NCI-H460 (cell line): ENCODE data around the gene PUSL1. TPM values are rescaled to one million over a fixed set of nuclear protein-coding genes. Genes with fewer than 3 reads are reported as not detected.

ENCODE experiments used
- DNase-seq: peaks from one replicate; pipeline ENCODE4 v3.0.0-alpha.2; 2016; ENCODE audit warnings: low read depth; ENCODE audit errors: extremely low read depth
- total RNA-seq: library from RNA; depleted of rRNA; stranded (reverse); fragments of >200 nt; shearing (Covaris generic); gene quantifications from 2 replicates; pipeline ENCODE4 v1.2.3, GENCODE V29; 2014

The PUSL1 gene
- total RNA-seq, 1 experiment from 2014 or later: 13.1 TPM

DNA sequence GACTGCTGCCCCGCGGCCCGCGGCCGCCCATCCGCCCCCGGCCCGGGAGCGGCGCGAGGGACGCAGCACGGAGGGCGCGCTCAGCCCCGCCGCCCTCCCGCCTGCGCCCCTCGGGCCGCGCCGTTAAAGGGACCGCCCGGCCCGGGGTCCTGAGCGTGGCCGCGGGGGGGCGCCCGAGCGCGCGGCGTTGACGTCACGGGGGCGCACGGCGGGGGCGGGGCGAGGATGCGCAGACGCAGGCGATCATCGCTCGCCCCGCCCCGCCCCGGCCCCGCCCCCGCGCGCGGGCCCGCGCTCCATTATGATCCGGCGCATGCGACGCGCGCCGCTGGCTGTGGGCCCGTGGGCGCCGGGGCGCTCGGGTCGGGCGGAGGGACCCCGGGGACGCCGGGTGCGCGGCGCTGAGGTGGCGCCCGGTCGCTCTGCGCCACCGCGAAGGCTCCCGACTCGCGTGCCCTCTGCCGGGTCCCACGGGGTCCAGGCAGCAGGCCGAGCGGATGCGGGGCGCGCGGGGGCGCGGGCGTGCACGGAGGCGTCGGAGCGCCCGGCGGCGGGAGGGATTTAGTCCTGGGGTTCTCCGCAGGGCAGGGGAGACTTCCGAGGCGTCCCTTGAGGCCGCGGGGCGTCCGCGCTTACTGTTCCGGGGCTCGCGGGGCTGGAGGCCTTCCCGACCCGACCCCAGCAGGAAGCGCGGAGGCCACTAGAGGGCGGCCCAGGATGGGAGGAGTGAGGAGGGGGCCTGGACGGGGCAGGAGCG lies 41.0 kb downstream of the PUSL1 start, which contains the start of gene DVL1:
Gene DVL1 (minus strand): TSS at position 163 of the 757 bp plus-strand sequence. CDS start 353 bp downstream, outside the sequence.
- DNase-seq: peak; percentile 28

DNA sequence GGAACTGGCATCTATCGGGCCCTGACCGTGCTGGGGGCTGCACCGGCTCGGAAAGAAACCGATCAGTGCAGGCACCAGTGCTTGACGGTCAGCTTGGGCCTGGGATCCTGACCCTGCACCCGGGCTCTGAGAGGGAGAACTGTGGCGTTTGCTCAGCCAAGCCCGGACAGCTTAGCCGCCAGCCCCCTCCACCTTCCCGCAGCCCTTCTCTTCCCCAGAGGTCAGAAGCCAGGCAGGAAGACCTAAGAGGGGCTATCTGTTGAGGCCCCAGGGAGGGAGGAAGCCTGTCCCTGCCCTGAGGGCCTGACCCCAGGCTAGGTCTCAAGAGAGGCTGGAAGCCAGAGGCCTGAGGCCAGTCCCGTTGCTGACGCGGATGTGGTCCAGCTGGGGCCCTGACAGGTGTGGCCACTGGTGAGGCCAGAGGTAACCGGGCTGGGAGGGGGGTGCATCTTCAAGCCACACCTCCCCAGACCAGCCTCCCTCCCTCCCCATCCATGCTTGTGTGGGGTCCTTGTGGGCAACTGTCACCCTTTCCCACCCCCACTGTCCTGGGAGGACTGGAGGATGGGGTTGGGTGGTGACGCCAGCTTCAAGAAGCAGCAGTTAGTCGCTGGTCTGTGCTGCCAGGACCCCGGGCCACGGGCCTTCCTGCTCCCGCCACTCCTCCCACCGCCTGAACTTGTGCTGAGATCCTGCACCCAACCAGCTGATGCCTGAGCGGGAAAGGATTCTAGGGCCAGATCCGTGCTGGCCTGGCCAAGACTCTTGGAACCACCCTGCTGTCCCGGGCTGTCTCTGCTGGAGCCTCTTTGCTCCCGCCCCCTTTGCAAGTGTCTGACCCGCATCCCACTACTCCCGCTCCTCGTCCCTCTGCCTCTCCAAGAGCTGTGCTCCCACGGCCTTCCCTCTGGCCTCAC lies 43.4 kb downstream of the PUSL1 start:
- no peak for DNase-seq

DNA sequence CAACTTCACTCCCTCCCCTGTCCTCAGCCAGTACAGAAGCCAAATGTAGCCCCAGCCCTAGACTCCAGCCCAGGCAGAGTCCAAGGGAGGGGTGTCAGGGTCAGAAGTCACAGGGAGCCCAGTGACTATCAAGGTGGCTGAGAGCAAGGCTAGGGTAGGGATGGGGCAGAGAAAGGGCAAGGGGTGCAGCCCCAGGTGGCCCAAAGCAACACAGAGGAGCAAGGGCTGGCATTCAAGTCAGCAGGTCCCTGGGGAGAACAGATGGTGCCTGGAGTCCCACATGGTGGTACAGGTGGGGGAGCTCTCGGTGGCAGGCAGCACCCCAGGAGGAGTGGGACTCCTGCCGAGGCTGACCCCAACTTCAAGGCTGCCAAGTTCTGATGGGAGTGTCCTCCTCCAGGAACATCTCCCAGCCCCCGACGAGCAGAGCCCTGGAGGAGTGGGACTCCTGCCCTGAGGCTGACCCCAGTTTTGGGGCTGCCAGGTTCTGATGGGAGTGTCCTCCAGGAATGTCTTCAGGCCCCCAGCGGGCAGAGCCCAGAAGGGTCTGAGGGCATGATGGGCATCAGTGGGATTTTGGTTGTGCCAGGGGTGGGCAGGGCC lies 44.5 kb downstream of the PUSL1 start:
- no peak for DNase-seq

DNA sequence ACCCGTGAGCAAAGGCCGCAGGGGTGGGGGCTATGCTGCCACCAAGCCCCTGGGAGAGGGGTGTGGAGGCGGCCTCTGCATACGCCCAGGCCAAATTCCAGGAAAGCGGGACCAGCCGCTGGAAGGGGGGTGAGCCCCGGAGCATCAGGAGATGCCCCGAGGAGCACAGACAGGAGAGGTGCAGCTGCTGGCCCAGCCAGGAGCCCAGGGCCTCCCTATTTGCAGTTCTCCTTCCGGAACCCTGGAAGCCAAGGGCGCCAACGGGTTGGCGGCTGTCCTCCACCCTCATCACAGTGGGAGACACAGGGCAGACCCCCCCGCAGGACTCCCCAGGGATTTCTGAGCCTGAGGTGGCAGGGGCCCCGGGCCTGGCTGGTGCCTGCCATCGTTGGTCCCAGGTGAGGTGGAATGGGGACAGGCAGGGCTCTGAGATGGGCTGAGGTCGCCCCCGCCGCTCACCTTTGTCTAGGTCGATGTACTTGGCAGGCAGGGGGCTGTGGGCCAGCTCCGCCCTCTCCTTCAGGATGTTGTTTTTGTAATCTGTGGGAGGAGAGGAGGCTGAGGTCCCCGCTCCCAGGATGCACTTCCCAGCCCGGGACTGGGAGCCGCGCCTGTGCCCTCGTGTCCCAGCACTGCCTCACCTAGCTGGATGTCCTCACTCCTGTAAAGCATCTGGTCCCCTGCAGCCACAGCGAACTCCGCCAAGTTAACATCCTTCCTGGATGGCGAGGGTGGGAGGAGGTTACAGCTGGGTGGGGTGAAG lies 45.2 kb downstream of the PUSL1 start:
- DNase-seq: no peak

DNA sequence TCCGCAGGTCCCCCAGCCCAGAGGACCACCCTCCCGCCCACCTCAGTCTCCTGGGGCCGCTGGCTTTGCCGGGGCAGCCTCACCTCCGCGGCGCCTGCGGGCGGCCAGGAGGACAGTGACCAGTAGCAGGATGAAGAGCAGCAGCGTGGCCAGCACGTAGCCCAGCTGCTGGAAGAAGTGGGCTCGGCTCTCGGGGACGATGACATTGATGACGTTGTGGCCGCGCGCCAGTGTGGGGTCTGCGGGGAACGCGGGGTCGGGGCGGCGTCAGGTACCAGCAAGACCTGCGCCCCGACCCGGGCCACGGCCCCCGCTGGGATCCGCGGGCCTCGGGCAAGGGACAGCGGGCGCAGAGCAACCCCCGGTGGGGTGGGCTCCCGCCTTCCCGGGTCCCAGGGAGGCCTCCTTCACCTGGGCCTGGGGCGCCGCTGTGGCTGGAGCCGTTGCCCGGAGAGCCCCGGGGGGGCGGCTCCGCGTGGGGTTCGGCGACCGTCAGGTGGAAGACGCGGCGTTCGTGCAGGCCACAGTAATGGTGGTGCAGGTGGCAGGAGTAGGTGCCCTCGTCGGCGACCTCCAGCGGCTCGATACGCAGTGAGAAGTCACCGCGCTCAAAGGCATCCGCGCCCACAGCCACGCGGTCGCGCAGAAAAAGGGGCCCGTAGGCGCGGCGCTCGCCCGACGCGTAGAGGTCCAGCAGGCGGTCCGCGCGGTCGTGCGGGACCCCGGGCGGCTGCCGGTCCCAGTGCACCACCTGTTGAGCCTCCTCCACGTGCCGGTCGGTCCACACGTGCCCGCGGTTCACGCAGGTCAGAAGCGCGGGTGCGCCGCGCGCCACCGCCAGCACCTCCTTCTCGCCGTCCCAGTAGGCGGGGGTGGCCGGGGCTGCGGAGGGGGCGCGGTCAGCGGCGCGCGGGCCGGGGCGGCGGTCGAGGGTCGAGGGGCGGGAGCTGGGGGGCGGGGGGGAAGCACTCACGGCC lies 46.2 kb downstream of the PUSL1 start:
- no peak for DNase-seq

DNA sequence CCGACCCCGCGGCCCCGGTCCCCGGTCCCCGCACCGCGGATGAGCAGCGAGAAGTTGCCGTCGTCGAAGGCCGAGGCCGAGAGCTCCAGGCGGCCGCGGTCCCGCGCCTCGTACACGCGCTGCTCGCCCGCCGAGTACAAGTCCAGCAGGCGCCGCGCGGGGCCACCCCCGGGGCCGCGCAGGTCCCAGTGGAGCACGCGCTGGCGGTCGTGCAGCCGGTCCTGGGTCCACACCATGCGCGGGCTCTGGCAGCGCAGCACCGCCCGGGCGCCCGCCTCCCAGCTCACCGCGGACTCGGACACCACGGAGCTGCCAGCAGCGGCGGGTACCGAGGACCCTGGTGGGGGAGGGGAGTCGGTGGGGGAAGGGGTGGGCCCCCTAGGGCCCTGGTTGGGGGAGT lies 47.0 kb downstream of the PUSL1 start:
- DNase-seq: no peak

DNA sequence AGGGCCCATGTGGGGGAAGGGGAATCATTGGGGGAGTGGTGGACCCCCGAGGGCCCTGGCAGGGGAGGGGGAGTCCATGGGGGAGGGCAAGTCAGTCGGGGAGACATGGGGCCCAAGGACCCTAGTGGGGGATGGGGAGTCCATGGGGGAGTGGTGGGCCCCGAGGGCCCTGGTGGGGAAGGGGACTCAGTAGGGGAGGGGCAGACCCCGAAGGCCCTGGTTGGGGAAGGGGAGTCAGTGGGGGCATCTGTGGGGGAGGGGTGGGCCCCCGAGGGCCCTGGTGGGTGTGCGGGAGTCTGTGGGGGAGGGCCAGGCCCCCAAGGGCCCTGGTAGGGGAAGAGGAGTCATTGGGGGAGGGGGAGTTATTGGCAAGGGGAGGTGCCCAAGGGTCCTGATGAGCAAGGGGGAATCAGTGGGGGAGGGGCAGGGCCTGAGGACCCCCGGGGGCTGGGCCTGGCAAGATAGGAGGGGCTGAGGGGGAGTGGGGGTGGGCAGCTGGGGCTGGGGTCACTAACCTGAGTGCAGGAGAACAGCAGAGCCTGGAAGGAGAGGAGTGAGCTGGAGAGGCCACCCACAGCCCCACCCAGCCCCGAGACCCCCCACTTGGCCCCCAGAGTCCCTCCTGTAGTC lies 47.9 kb downstream of the PUSL1 start:
- no peak for DNase-seq

DNA sequence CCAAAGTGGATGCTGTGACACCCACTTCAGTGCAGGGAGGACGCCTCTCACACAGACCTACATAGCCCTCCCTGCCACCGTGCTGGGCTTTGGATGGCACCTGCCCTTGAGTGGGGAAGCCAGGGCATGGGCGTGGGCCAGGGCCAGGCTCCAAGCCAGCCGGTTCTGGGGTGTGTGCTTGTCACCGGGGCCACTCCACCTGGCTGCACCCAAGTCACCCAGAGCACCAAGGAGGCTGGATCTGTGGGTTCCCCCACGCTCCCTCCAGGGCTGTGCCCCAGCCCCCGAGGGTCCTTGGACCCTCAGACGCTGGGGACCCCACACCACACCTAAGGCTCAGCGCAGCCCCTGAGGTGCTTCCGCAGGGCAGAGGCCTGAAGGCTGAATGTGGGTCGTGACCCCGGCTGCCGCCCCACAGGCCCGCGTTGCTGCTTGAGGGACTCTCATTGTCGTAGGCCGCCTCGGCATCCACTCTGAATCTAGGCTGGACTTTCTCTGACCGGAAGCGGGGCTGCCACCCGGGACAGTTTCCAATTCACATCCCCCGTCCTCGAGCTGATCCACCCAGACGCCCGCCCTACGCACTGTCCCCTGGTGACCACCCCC lies 48.5 kb downstream of the PUSL1 start:
- no peak for DNase-seq

DNA sequence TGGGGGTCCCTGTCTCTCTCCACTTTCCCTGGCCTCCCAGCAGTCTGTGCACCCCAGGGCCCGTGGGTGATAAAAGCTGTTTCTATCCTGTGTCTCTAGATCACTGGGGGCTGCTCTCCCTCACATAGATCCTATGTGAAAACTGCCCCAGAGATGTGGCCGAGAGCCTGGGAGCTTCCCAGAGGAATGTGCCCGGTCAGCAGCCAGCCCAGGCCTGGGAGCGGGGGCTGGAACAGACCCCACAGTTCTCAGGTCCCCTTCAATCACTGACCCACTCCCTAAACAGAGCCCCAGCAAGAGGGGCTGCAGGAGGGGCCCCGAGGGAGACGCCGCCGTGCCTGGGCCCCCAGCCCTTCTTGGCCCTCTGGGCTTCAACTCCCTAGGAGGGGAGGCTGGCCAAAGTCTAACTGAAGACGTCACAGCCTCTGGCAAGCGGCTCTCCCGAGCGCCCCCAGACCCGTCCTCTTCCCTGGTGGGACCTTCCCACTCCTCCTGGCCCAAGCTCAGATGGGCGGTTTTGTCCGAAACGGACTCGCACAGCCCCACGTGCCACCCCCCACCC lies 49.6 kb downstream of the PUSL1 start:
- no peak for DNase-seq

DNA sequence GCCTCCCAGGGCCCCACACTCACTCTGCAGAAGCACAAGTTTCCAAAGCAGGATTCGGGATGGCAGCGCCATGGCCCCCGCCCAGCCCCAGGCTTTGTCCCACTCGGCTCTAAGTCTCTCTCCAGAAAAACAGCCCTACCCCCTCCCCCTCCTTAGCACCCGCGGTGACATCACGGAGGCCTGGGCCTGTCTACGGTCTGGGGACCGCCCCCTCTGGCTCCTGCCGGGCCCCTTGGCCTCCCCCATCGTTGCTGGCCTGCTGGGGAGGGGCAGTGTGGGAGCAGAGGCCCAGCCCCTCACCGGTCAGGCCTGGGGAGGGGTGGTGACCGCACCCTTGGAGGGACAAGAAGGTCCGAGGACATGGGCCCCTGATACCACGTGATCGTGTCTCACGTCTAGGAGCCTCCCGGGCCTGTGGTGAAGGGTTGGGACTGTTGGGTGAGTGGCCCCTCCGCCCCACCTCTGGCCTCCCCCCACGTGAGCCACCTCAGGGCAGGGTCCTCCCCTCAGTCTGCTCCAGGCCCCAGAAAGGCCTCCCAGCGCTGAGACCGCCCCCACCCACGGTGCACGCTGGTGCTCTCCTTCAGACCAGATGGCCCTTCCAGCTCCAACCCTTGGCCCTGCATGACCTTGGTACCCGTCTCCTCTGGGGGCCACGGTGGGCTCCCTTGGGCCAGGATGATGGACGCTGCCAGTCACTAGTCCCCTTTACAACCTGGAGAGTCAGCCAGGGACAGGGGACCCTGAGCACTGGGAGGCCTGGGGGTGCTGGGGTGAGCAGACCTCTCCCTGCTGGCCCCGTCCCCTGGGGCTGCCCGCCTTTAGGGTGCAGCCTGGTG lies 50.3 kb downstream of the PUSL1 start, which contains the start of gene MXRA8:
Gene MXRA8 (minus strand): TSS at position 123 of the 839 bp plus-strand sequence. CDS start 51 bp downstream, at position 72.
- DNase-seq: no peak

DNA sequence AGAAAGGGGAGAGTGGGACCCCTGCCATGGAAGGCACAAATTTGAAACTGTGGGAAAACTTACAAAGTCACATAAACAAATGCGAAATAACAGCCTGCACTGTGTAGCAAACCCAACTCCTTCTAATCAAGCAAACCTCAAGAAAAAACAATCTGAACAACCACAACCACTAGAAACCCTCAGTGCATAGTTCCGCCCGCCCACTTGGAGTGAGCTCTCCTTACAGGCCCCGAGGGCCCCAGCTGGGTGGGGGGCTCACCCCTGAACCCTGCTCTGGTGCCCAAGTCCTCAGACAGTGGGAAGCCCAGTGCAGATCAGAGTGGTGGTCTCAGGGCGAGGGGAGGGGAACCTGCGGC lies 50.9 kb downstream of the PUSL1 start:
- no peak for DNase-seq

DNA sequence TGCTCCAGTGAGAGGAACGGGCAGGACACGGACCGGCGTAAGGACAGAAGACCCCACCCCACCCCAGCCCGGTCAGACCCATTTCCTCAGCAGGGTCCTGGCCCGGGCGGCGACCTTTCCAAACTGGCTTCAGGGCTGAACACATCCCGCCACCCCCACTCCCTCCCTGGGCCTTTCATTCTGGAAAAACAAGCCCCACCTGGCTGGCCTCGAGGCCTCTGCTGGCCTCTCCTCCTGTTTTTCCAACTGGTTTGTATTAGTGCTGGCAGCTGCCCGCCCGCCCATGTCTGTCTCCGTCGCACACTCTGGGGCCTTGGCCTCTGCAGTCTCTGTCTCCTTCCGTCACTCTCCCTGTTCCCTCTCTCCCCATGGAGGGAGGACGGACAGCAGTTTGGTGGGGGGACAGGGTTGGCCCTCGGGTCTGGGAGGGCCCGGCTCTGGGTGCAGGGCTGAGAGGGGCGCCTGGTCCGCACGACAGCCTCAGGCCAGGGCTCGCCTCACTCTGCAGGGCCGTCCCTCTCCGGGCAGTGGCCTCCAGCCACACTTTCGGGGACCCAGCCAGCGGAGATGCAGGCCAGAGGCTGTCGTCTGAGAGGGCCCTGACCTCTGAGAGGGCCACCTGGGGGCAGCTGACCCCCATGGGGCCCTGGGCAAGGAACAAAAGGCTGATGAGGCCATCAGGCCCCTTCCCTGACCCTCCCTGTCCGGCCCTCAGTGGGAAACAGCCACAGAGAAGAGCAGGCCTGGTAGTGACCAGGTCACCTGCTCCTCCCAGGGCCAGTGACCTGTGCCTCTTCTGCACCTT lies 51.5 kb downstream of the PUSL1 start:
- DNase-seq: no peak

DNA sequence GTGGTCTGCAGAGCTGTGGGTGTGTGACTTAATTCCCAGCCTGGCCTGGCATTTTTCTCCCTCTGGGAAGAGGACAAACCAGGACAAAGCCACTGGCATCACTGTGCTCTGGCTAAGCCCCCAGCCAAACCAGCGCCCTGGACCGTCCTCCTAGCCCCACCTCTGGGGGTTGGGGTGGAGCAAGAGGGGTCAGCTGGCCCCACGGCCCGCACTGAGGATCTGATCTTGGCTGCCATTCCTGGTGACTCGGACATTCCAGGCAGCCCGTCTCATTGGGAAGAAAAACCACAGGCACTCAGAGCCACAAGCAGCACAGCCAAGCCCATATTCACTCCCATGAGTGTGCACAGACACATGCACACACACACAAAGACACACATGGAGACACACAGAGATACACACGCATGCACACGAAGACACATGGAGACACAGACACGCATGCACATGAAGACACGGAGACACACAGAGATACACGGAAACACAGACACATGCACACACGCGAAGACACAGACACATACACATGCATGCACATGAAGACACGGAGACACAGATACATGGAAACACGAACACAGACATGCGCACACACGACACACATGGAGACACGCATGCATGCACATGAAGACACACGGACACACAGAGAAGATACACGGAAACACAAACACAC lies 52.2 kb downstream of the PUSL1 start:
- DNase-seq: no peak
